NCI-H2171 treated with DMSO at 0.1 percent for 48 hours (cell line): ENCODE measurements around the gene CD40.
"Not testable (repeated sequence)": the region's sequence is repeated elsewhere in the genome, so short reads cannot be mapped to it uniquely, and the experiment has no call there.

Source experiments
- DNase-seq: peaks from one replicate; lab custom pipeline; 2025; lab: John Stamatoyannopoulos, UW

The CD40 gene

DNA sequence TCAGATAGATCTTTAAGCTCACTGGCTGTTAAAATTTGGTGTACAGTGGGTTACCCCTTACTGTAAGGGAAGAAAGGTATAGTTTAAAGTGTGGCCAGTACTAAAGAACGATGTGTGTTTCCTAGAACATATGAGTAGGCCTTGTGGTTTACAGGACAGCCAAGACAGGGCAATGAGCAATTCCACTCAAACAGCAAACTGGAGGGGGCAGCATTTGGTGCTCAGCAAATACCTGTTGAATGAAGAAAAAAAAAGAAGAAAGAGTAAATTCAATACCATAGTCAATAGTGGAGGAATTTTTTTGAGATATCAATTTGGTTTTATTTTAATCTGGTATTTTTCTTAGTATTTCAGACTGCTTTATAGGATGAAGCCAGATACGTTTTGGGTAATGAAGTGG is 24.6 kb upstream of the CD40 start:
- DNase-seq = no peak

DNA sequence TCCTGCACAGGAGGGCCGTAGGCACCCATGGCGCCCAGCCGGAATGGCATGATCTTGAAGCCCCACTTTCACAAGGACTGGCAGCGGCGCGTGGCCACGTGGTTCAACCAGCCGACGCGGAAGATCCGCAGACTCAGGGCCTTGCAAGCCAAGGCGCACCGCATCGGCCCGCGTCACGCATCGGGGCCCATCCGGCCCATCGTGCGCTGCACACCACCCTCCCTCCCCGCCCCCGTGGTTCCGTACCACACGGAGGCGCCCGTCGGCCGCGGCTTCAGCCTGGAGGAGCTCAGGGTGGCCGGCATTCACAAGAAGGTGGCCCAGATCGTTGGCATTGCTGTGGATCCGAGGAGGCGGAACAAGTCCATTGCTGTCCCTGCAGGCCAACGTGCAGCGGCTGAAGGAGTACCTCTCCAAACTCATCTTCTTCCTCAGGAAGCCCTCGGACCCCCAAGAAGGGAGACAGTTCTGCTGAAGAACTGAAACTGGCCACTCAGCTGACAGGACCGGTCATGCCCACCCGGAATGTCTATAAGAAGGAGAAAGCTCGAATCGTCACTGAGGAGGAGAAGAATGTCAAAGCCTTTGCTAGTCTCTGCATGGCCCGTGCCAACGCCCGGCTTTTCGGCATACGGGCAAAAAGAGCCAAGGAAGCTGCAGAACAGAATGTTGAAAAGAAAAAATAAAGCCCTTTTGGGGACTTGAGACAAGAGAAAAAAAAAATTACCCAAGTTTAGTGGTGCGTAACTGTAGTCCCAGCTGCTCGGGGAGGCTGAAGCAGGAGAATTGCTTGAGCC is 18.4 kb upstream of the CD40 start:
- no peak for DNase-seq

DNA sequence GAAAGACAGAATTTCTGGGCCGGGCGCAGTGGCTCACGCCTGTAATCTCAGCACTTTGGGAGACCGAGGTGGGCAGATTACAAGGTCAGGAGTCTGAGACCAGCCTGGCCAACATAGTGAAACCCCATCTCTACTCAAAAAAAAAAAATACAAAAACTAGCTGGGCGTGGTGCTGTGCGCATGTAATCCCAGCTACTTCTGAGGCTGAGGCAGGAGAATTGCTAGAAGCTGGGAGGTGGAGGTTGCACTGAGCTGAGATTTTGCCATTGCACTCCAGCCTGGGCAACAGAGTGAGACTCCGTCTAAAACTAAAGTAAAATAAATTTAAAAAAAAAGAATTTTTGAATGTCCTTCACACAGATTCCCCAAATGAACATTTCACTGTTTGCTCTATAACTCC is 17.7 kb upstream of the CD40 start:
- not testable (repeated sequence) for DNase-seq

DNA sequence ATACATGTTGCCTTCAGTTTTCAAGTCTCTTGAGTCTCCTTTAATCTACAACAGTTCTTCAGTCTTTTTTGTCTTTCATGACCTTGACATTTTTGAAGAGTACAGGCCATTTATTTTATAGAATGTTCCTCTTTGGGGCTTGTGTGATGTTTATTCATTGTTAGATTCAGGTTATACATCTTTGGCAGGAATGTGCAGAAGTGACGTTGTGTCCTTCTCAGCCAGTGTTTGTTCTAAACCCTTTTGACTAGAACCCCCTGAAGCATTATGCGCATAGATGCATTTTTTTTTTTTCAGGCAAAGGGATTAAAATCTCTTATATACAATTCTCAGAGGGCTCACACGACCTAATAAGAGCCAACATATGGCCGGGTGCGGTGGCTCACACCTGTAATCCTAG is 17.1 kb upstream of the CD40 start:
- no peak for DNase-seq

DNA sequence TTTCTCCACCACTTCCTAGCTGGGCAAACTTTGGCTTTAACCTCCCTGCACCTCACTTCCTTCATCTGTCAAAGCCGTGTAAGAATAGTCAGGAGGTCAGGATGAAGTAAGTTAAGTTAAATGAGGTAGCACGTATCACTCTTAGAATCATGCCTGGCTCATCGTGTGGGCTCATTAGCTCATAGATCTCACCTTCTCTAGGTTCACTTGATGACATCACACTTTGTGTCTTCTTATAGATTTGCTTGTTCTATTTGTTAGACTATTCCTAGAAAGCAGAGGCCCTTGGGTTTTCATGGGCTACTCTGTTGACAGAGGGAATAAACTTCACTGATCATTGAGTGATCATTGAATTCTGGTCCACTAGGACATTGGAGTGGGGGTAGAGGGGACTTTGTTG is 16.2 kb upstream of the CD40 start:
- DNase-seq = no peak

DNA sequence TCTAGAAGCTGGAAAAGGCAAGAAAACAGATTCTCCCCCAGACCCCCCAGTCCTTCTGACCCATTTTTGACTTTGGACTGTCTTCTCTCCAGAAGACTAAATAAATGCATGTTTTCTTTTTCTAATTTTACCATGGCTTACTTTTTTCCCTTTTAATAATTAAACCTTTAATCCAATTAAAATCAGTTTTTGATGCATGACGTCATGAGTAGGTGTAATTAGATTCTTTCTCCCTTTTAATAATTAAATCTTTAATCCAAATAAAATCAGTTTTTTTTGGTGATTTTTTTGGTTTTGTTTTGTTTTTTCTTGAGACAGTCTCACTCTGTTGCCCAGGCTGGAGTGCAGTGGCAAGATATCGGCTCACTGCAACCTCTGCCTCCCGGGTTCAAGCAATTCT is 15.2 kb upstream of the CD40 start:
- DNase-seq = no peak

DNA sequence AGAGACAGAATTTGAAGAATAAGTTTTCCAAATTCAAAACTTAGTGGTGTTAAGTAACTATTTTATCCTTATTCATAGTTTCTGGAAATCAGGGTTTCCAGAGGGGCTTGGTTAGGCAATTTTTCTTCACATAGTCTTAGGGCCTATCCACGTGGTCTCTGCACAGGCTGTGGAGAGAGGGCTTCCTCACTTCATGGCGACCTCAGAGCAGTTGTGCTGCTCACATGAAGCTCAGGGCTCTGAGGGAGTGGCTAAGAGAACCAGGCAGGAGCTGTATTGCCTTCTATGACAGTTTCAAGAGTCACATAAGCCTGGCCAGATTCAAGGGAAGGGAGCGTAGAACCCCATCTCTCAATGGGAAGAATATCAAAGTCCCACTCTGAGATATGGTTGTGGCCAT is 13.9 kb upstream of the CD40 start:
- DNase-seq = no peak

DNA sequence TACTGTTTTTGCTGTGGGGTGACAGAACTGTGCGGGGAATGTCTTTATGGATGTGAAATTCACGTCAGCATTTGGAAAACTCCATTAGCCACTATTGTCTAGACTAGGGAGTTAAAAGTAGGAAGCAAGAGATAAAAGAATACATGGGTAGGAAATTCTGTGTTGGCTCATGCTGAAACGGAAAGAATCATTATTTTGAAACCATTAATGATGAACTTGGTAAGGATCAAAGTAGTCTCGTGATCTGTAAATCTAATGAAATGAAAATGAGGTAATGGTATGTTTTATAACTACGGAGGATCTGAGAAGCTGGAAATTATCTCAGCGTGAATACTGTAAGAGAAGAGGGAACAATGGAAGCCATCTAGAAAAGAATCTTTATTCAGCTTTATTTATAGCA is 11.1 kb upstream of the CD40 start:
- no peak for DNase-seq

DNA sequence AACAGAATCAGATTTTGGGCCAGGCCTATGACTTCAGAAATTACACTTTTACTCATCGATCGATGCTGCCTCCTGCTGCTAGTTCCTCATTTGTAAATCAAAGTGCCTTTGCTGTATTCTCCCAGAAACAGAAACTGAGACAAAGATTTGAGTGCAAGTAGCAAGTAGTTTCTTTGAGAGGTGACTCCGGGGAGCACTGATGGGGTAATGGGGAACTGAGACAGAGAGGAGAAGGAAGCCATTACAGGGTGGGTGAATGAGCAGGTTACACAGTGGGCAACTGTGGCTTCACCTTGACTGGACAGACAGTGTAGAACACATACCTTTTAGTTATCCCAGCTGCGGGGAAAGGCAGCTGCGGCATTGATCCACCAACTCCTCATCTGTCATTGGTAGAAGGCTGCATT is 9.7 kb upstream of the CD40 start:
- DNase-seq = no peak

DNA sequence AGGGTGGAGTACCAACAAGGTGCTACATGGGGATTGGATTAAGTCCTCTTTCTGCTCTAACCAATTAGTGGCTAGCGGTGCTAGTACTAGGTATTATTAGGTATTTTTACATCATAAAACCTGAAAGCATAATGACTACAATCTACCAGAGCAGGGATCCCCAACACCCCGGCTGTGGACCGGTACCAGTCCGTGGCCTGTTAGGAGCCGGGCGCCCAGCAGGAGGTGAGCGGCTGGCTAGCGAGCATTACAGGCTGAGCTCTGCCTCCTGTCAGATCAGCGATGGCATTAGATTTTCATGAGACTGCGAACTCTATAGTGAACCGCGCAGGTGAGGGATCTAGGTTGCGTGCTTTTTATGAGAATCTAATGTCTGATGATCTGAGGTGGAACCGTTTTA is 9.1 kb upstream of the CD40 start:
- DNase-seq = no peak

DNA sequence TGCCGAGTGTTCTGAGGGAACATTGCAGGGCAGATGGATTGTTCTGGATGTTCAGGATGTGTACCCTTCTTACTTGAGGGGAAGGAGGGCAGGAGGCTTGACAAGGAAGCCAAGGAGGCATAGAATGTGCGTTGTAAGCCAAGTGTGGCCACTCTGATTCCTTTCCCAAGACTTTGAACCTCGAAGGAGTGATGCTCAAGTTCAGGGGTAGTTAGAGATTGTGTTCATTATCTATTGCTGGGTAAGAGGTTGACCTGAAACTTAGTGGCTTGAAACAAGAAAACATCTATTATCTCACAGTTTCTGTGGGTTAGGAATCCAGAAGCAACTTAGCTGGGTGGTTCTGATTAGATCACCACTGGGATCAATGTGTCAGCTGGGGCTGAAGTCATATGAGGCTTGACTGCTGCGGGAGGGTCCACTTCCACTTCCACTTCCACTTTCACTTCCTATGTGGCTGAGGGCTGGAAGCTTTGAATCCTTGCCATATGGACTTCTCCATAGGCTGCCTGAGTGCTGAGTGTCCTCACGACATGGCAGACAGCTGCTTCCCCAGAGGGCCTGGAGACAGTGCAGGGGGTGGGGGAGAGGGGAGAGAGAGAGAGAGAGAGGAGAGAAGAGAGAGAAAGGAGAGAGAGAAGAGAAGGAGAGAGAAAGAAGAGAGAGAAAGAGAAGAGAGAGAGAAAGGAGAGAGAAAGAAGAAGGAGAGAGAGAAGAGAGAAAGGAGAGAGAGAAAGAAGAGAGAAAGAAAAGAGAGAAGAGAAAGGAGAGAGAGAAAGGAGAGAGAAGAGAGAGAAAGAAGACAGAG is 6.9 kb upstream of the CD40 start:
- DNase-seq = no peak

DNA sequence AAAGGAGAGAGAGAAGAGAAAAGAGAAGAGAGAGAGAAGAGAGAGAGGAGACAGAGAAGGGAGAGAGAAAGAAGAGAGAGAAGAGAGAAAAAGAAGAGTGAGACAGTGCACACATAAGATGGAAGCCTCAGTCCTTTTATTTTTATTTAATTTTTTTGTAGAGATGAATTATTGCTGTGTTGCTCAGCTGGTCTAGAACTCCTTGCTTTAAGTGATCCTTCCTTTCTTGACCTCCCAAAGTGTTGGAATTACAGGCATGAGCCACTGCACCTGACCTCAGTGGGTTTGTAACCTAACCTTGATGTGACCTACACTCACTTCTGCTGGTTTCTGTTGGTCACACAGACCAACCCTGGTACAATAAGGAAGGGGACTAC is 6.3 kb upstream of the CD40 start:
- DNase-seq = no peak

DNA sequence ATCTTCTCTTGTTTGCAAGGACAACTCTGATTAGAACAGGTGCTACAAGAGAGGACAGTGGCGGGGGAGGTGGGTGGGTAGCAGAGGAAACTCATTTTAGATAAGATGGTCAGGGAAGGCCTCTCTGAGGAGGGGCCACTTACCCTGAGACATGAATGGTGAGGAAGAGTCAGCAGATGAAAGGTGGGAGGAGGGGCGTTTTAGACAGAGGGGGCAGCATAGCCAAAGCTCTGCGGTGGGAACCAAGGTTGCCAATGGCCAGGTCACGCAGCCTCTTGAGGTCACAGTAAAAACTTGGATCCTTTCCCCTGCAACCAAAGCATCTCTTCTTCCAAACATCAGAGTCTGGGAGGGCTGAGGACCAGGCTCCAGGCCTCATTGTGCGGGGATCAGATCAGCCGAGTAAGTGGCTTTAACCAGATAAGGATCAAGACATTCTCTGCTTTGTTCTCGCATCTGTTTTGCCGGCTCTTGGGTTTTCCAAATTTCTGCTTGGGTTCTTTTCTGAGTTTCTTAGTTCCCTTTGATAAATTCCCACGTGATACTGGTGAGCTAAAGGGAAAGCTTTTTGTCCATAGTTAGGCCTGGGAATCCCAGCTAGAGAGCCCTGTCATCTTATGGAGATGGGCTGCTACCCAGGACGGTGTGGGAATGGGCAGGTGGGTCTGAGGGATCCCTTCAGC is 5.5 kb upstream of the CD40 start:
- no peak for DNase-seq

DNA sequence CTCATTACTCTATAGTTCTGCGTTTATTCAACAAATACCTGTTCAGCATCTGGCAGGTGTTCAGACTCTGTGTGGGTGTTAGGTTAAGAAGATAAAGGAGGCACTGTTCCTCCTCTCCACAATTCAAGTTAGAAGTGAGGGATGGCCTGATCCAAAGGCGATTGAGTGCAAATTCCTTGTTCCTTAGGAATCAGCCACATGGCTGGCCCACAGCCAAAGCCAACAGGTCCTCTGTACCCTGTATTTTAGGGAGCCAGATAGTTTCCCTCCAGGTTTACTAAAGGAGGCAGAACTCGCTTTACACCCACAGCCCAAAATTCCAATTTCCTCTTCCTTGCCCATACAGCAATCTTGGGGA is 5.0 kb upstream of the CD40 start:
- DNase-seq = no peak

DNA sequence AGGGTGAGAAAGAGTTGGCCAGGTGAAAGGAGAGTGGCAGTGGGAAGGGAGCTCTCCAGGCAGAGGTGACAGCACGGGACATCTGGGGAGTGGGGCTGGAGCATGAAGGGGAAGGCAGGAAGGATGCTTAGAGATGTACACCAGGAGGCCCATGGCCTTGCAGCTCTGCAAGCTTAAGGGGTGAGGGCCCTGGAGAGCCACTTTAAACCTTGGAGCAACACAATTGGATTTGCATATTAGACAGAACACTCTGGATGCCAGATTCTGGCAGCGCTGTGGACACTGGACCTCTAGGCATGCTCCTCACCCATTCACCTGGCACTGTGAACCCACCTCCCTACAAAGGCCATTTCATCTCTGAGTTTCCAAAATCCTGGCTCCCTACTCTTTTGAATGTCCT is 3.7 kb upstream of the CD40 start:
- DNase-seq = no peak

DNA sequence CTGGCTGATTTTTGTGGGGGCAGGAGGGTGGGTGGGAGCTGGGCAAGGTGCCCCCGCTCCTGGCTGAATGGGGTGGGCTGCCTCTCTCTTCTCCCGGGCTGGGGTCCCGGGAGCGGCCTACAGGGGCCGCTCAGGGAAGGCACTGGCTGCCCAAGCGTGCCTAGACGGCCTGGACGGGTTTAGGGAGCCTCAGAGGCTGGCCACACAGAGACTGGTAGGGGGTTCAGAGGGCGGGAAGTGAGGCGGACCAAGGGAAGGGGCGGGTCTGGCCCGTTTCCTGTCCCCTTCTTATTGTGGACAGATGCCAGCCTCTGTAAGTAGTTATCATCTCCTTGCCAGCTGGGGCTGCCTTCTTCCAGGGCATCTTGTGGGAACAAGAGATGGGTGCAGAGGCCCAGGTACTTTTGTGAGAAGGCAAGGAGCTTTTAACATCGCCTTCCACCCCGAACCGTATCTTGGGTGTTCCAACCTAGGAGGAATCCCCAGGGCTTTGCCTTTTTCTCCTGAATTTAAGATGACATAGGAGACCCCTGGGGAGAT is 437 bp downstream of the CD40 start:
- DNase-seq = no peak

DNA sequence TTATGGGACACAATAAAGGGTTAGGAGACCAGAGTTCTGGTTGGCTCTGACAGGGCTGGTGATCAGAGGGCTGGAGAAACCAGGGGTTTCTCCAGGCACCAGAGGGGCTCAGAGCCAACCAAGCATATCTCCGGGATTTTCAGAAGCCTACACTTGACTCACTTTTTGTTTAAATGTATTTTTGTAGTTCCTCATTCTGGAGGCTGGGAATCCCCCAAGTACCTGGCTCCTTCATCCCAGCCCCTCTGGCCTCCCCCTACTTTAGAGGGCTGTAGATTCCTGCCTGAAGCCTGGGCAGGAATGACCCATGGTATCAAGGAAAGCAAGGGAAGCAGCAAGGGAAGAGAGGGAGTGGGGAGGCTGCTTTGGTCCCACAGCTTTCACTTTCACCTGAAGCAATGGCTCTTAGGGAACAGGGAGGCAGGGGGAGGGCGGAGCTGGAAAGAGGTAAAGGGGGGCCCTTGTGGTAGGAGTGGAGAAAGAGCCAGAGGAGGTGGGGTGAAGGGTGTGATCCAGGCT is 973 bp downstream of the CD40 start:
- no peak for DNase-seq

DNA sequence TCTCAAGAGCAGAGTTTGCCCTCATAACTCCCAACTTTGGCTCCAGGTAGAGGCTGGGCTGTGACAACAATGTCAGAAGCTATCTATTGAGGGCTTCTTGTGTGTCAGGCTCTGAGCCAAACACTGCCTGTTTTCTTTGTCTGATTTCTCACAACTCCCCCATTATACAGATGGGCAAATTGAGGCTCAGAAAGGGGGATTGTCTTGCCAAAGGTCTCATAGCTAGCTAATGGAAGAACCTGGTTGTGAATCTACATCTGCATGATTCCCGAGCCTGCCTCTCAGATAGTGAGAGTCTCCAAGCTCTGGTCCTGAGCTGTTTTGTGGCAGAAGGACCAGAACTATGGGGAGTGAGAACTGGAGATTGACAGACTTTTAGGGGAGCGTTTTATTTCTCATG is 1.4 kb downstream of the CD40 start:
- no peak for DNase-seq

DNA sequence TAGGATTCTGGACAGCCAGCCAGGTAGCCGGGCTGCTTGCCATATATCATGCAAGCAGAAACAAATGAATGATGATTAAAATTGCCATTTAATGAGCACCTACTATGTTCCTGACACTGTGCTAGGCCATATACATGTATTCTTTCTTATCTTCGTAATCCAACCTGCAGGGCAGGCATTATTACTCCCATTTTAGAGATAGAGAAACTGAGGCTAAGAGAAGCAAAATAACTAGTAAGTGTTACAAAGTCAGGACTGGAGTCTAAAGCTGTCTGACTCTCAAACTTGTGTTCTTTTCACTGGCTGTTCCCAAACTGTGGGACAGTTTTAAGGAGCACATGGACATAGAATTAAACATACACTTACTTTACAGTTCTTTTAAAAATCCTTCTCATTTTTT is 2.0 kb downstream of the CD40 start:
- no peak for DNase-seq

DNA sequence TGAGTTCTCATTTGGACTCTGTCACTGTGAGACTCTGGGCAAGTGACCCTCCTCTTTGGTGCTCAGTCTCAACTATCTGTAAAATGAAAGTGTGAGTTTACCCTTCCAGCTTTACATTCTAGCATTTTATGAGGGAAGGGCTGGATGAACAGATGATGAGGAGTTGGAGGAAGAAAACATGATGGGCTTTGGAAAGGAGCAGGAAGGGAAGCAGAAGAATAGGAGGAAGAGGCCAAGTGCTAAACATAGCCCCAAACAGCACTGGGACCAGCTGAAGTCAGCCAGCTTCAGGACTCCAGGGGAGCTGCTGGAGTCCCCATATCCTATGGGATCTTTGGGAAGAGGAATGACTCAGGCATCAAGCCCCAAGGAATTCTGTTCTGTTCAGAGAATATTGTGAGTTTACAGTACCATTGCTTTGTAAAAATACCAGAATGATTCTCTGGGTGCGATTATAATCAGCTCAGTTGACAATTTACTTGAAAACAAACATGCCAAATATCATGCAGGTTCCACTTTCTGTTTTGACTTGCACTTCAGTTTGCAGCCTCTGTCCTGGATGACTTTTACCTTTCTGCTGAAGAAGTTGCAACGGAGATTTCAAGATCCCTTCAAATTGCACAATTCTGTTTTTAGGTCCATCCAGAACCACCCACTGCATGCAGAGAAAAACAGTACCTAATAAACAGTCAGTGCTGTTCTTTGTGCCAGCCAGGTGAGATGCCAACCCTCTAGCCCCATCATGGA is 3.2 kb downstream of the CD40 start:
- DNase-seq = no peak

DNA sequence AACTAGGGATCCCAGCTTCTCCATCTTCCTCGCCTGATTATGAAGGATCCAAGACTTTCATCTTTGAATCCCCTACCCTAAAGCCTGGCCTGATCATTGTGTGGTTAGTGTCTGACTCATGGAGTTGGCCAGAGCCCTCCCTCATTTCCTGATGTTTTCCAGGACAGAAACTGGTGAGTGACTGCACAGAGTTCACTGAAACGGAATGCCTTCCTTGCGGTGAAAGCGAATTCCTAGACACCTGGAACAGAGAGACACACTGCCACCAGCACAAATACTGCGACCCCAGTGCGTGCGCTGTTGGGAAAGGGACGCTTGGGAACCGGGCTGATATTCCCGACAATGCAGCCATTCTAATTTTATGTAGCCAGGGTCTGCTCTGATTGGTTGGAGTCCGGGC is 4.0 kb downstream of the CD40 start:
- no peak for DNase-seq
